Tibial nerve (tissue), 4 donors: ENCODE data around the gene RUNDC3A.

Experiments
- EP300 ChIP-seq, 2 donors: sonication (generic); formaldehyde crosslinking; IDR thresholded peaks; one replicate each; pipeline ENCODE4 v1.6.1; 2017; ENCODE audit warnings: antibody characterized with exemption in 2 of 2, mild to moderate bottlenecking in 1 of 2
- POLR2A ChIP-seq, 2 donors: fragments of 450-650 bp; IDR thresholded peaks; one replicate each; pipeline ENCODE4 v1.6.1; 2017; ENCODE audit warnings: antibody characterized with exemption in 2 of 2, mild to moderate bottlenecking in 2 of 2, moderate library complexity in 2 of 2
- TF ChIP-seq, protein P1 (sequence below), 5 experiments: fragments of 200-600 bp in 3 of 5; fragments of 450-650 bp in 2 of 5; sonication (generic) in 3 of 5; IDR thresholded peaks; one replicate each; pipeline ENCODE4 v1.5.1; 2016 to 2019; ENCODE audit warnings: antibody characterized with exemption in 5 of 5, mild to moderate bottlenecking in 3 of 5, moderate library complexity in 2 of 5

- TF ChIP-seq POLR2A (IDR thresholded peaks at IDR 0.05) = peak in 1 of 2 donors; percentile 11
- TF ChIP-seq, protein P1, sequence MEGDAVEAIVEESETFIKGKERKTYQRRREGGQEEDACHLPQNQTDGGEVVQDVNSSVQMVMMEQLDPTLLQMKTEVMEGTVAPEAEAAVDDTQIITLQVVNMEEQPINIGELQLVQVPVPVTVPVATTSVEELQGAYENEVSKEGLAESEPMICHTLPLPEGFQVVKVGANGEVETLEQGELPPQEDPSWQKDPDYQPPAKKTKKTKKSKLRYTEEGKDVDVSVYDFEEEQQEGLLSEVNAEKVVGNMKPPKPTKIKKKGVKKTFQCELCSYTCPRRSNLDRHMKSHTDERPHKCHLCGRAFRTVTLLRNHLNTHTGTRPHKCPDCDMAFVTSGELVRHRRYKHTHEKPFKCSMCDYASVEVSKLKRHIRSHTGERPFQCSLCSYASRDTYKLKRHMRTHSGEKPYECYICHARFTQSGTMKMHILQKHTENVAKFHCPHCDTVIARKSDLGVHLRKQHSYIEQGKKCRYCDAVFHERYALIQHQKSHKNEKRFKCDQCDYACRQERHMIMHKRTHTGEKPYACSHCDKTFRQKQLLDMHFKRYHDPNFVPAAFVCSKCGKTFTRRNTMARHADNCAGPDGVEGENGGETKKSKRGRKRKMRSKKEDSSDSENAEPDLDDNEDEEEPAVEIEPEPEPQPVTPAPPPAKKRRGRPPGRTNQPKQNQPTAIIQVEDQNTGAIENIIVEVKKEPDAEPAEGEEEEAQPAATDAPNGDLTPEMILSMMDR (IDR thresholded peaks at IDR 0.05) = peak; percentile 19 to 50 (median 37)
- TF ChIP-seq EP300 (IDR thresholded peaks at IDR 0.05) = no peak
These were observed 37.1 kb downstream of the RUNDC3A start for GRCh38 chr17:44345454-44346026.
